ENCODE measurements around the gene CBX6.
"Not testable (repeated sequence)": the region's sequence is repeated elsewhere in the genome, so short reads cannot be mapped to it uniquely, and the experiment has no call there.

CBX6 gene

DNA sequence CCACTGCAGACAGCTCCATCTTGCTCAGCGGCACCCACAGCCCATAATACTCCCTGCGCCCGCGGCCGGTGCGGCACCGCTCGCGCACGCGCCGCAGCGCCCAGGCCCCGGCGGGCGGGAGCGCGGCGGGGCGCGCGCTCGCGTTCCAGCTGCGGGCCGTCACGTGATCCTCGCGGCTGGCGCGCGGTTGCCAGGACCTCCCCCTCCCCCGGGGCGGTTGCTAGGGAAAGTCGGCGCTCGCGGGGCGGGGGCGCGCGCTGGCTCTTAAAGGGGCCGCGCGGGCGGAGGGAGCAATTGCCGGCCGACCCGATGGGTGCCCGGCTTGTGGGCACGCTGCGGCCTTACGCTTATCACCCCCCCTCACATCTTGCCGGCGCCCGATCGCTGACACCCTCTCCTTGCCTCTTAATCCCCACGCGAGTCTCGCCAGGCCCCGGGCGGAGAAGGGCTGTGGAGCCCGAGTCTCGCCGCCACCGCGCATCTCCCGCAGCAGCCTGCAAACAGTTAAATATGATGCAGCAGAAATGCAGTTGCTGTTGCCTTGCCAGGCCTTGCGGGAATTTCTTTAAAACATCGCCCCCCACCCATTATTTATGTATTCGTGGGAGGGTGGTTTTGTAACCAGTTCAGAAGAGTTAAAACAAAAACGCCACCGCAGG, at the start of gene CBX6:
Gene CBX6, minus strand, starts transcription at position 45 of the 659 bp plus-strand sequence. Its CDS starts 26 bp downstream, at position 19.
- DNase-seq (ENCODE audit: low spot score) = peak; percentile 99

DNA sequence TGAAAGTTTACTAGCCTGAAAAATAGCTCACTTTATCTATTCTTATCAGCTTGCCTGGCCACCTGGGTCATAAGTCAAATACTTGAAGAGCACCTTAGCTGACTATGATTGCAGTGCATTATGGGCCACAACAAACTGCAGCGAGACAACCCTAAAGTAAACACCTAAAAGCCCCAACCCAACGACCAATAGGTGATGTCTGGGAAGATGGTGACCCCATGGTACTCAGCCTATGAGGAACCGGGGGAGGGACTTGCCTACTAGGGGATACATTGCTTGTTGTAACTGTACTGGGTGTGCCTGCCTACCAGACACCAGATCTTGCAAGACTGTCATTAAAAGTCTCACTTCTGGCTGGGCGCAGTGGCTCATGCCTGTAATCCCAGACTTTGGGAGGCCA, 49.8 kb upstream of the CBX6 start:
- DNase-seq (ENCODE audit: low spot score) = no peak

DNA sequence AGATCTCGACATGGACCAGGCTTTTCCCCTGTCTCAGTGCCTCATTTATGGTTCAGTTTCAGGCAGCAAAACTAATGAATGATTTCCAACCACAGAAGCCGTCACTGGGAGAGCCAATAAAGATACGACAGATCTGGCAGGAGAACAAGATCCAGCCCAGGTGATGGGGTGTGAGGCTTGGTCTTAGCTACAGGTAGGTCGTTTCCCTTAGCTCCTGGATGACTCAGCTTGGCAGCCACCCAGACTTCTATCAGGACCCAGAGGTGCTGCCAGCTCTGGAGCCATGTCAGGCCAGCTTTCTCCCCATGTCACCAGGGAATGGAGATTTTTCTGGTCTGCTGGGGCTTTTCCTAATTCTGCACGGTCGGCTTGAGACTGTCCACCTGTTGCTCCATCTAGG, 49.1 kb upstream of the CBX6 start:
- no peak for DNase-seq (ENCODE audit: low spot score)

DNA sequence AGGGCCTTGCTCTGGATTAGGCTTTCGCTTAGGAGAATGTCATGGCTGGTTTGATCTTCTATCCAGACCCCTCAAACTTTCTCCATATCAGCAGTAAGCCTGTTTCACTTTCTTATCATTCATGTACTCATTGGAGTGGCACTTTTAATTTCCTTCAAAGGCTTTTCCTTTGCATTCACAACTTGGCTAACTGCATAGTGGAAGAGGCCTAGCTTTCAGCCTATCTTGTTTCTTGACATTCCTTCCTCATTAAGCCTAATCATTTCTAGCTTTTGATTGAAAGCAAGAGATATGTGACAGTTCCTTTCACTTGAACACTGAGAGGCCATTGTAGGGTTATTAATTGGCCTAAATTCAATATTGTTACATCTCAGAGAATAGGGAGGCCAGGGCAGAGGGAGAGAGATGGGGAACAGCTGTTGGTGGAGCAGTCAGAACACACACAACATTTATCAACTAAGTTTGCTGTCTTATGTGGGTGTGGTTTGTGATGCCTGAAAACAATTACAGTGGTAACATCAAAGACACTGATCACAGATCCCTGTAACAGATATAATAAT, 47.7 kb upstream of the CBX6 start:
- DNase-seq (ENCODE audit: low spot score) = no peak

DNA sequence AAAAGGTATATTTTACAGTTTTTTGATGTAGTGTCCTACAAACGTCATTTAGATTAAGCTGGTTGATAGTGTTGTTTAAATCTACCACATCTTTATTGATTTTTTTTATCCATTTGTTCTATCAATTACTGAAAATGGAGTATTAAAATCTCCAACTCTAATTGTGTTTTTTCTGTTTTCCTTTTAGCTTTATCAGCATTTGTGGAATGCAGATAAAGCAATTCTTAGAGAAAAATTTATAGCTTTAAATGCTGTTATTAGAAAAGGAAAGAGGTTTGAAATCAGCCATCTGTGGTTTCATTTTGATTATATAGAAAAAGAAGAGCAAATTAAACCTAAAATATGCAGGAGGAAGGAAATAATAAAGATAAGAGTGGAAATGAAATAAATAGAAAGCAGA, 39.4 kb upstream of the CBX6 start:
- no peak for DNase-seq (ENCODE audit: low spot score)

DNA sequence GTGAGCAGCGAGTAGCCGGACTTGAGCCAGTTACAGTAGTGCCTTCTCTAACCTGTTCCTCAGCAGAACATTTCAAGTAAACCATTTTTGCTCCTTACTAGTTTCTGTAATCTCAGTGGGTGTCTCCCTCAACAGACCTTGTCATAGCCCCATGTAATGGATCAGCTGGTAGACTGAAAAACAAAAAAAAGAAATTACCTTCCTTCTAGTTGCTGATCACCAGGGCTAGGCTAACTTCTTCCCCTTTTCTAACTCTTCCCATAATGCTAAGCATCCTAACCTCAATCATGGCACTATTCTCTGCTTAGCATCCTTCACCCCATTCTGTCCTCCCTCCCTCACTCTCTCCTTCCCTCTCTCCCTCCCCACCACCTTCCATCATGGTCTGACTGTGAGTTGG, 35.8 kb upstream of the CBX6 start:
- DNase-seq (ENCODE audit: low spot score) = no peak

DNA sequence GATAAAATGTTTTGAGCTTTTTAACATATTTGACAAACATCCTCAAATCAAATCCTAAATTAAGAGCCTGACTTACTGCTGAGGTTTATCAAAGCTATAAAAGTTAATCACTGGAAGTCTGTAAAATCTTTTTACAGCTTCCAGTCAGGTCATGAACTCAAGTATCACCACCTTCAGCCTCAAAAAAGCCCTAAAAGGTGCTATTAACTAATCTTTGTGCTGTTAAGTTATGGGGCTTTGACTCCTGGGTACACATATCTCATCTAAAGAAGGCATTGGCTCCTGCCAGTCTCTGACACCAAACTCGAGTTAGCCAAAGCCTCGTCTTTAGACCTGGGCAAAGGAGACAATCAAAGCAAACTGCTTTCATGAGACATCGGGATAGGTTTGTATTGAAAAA, 34.0 kb upstream of the CBX6 start:
- no peak for DNase-seq (ENCODE audit: low spot score)

DNA sequence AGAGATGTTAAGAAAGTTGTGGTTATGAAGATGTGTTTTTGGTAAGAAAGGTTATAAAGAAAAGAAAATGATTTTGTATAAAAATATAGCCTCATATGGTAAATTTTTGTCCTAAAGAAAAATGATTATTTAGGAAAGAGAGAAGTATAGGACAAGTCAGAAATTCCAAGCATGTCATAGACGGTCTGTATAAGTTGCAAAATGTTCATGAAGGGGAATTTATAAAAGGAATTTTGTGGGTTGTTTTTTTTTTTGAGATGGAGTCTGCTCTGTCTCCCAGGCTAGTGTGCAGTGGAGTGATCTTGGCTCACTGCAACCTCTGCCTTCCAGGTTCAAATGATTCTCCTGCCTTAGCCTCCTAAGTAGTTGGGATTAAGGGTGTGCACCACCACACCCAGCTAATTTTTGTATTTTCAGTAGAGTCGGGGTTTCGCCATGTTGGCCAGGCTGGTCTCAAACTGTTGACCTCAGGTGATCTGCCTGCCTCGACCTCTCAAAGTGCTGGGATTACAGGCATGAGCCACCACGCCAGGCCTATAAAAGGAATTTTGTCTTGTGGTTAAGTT, 32.1 kb upstream of the CBX6 start:
- DNase-seq (ENCODE audit: low spot score) = not testable (repeated sequence)

DNA sequence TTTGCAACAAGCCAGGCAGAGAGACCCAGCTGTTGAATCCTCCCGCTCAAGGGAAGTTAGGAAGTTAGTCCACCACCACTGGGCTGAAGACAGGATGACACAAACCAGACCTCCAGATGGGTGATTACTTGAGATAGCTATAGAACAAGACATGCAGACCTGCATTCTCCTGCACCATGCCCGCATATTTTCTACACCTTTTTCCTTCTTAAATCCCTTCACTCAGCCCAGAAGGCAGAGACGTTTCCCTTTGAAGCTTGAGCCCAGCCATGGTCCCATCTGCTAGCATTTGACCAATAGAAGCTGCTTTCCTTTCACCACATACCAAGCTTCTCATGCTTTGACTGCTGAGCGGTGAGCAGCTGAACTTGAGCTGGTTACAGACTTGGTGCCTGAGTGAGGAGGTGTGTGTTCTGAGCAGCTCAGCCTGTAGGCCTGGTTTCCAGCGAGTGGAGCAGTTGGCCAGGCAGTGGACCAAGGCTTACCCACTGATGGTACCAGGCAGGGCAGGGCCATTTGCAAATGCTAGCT, 29.2 kb upstream of the CBX6 start:
- DNase-seq (ENCODE audit: low spot score) = no peak

DNA sequence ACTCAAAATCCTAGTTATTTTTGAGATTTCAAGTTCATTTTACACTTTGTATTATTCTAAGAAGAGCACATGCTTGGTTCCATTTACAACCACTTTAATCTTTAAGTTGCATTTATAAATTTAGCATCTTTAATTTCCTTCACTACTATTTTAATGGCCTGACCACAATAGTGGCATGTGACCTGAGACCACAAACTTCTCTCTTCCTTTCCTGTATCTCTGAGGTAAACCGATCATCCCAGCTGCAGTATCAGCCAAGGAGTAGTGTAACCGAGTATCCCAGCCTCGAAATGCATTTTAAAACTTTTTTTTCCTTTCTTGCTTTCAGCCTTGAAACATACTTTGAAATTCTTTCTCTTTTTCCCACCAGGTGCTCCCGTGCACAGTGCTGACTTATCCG, 28.7 kb upstream of the CBX6 start:
- no peak for DNase-seq (ENCODE audit: low spot score)

DNA sequence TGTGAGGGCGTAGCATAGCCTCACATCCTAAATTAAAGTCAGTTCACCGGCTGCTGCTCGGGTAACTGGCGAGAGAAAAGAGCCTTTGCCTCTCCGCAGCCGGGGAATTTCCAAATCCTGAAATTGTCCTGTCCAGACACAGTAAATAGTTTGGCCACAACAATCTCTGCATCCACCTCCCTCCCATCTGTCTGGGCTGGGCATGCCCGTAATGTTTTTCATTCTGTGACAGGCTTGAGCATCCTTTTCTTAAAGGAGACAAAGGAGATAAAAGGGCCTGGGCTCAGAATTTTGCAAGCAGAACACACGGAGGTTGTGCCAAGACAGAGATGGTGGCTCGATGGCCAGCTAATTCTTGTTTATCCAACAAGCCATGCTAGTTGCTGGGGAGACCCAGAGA, 19.2 kb upstream of the CBX6 start:
- DNase-seq (ENCODE audit: low spot score) = no peak

DNA sequence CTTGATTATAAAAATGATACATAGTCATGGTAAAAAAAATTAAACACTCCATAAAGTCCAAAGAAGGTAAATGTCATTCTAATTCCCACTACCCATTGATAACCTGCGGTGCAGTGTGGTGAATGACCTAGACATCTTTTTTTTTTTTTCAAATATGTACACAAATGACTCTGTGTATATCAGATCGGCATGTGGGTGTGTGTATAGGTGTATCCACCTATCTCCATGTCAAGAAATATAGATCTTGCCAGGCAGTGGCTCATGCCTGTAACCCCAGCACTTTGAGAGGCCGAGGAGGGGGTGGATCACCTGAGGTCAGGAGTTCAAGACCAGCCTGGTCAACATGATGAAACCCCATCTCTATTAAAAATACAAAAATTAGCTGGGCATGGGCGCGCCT, 18.4 kb upstream of the CBX6 start:
- DNase-seq (ENCODE audit: low spot score) = no peak

DNA sequence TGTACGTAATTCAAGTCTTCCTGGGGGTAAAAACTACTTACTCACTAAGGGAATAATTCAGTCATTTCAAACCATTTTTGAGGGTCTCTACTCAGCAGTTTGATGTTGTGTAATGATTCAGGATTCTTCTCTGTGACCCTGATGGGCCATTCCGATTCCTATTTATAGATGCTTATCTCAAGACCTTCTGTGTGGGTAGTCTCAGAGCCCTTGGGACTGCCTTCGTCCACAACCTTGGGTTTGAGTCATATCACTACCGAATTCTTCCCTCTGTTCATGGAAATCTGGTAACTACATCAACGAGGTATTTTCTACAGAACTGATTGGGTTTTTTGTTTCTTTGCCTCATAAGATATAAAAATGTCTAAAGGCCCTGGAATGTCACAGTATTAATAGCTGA, 14.3 kb upstream of the CBX6 start:
- no peak for DNase-seq (ENCODE audit: low spot score)

DNA sequence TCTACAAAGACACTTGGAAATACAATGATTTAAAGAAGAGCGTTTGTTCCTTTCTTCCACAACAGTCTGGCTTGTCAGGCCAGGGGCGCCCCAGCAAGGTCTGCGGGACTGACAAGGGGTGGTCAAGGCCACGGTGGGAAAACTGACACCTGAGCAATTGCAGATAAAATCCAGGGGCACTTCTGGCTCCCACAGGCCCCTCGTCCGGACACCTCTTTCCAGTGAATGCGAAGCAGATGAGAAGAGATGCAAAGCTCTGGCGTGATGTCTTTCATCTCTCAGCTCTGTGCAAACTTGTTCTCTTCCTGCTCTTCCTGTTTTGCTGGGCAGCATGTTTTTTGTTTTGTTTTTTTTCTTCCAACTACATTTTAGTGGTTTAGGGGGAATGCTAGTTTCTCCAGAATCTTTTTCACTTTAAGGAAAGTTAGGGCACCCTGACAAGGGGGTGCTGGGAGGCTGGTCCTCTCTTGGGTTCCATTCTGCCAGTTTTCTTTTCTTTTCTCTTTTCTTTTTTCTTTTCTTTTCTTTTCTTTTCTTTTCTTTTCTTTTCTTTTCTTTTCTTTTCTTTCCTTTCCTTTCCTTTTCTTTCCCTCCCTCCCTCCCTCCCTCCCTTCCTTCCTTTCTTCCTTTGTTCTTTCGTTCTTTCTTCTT, 11.1 kb upstream of the CBX6 start:
- DNase-seq (ENCODE audit: low spot score) = no peak

DNA sequence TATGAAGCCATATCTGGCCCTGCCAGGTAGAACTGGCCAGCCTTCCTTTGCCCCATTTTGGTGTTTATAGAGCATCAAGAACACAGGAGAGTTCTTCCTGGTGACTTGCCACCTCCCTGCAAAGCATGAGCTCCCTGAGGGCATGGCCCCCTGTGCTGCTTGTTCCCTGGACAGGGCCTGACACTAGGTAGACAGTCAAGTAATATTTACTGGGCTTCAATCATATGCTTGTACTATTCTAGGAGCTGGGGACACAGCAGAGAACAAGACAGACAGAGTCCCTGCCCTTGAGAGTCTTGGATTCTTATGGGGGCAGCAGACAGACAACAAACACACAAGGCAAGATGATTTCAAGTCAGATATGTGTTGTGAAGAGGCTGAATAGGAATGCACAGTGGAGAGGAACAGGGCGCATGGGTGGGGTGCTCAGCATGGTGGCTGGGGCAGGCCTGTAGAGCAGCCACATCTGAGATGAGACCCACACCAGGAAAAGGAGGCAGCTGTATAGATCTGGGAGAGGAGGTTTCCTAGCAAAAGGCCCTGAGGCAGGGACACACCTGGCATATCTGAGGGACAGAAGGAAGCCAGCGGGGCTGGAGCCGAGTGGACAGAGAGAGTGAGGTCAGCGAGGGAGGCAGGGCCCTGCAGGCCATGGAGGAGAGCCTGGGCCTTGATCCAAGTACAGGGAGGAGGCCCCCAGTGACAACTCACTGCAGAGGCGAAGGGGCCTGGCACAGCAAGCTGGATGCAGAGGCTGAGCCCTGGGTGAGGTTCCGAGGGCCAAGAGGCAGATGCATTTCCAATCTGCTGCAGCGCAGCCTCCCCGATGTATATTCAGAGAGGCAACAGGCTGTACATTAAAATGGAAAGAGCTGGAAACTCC, 10.2 kb upstream of the CBX6 start:
- DNase-seq (ENCODE audit: low spot score) = peak; percentile 68

DNA sequence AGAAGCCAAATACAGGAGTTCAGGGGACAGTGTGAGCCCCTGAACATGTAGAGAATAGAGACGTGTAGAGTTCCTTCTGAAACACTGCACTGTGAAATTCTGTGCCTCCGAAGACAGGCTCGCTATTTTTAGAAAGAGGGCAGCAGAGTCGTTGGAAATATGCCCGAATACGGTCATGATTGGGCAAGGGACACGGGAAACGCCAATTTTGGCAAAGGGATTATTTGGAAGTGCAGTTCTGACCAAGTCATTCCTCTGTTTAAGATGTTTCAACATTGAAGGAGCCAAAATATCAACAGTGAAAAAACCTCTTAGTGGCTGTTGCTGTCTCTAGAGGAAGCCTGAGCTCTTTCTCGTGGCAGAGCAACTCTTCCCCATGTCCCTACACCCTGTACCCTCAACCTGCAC, 9.5 kb upstream of the CBX6 start:
- peak; percentile 78 for DNase-seq (ENCODE audit: low spot score)

DNA sequence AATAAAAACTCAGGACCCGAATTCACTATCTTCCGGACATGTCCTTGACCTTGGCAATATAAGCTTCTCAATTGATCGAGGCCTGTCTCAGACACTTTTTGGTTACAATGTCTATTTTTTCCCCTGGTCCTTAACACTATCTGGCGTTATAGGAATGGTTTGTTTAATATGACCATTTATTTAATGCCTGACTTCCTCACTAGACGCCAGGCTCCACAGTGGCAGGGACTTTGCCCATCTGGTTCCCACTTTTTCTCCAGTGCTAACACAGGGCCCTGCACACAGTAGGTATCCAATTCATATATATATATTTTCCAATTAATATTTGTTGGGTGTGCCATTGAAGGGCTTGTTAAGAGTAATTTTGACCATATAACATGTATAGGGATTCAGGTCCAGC, 7.9 kb upstream of the CBX6 start:
- no peak for DNase-seq (ENCODE audit: low spot score)

DNA sequence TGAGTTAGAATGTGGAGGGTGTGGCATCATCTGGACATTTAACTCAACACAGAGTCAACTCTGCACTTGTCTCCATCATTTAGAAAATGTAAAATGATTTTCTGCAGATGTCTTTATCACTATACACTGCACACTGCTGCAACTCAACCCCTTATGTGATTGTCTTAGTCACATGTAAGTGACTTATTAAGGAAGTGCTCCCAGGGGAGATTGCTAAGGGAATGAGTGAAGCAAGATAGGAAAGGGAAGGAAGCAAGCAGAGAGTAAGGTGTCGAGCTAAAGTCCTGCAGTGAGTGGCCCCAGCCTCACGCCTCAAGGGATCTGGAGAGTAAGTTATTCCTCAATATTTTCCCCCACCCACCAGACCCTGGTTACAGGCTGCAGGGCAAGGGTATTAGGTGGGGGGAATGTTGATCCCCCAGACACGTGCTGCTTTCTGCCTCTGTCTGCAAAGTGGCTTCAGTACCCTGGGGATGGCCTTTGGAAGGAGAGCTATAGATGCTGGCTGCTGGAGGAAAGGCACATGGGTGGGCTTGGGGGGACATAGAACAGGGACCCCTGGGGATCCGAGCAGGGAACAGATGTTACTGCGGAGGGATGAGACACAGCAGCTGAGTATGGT, 7.2 kb upstream of the CBX6 start:
- DNase-seq (ENCODE audit: low spot score) = no peak

DNA sequence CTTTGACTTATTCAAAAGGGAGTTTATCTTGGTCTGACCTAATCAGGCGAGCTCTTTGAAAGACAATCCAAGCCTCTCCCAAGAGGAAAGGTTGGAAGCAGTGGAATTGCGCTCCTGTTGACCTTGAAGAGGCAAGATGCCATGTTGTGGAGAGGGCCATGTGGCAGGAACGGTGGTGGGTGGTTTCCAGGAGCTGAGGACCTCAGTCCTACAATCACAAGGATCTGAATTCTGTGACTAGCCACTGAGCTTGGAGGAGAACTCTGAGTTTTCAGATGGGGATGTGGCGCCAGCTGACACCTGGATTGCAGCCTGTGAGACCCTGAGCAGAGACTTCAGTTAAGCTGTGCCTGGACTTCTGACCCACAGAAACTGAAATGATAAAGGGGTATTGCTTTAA, 6.0 kb upstream of the CBX6 start:
- no peak for DNase-seq (ENCODE audit: low spot score)

DNA sequence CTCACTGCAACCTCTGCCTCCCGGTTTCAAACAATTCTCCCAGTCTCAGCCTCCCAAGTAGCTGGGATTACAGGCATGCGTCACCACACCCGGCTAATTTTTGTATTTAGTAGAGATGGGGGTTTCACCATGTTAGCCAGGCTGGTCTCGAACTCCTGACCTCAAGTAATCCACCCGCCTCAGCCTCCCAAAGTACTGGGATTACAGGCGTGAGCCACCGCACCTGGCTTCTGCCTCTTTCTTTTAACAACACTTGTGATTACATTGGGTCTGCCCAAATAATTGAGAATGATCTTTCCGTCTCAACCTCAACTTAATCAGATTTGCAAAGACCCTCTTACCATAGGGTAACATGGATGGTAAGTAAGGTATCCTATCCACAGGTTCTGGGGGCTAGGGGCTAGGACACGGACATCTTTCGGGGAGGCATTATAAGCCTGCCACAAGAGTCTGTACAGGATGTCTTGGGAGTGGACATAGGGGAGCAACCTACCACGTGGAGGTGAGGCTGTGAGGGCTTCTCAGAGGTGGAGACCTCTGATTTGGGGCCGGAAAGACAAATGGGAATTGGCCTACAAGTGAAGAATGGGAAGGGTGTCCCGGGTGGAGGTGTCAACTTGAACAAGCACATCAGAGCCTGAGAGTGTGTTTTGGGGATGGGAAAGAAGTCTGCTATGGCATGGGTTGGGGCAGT, 2.7 kb upstream of the CBX6 start:
- no peak for DNase-seq (ENCODE audit: low spot score)
